ENCODE results near the gene ASPN. TPM values are rescaled to one million over a fixed set of nuclear protein-coding genes. Genes with fewer than 3 reads are reported as not detected.
A peak's percentile ranks its signal among the peaks of the same experiment; 100 is the strongest.

ASPN gene
- polyA plus RNA-seq, 1 donor: 40.3 TPM

- DNase-seq: no peak
- Histone ChIP-seq H3K9me3 (ENCODE audit: control insufficient read depth, low read depth, low read length) (no peaks in the 10 kb centered on the region), H3K36me3 (ENCODE audit: control insufficient read depth, insufficient read depth, low read length) (no peaks in the 10 kb centered on the region), H3K27me3 (ENCODE audit: control insufficient read depth, insufficient read depth, low read length) (no peaks in the 10 kb centered on the region), H3K27ac (ENCODE audit: low read length) (no peak overlapping the region), H3K4me1 (ENCODE audit: control insufficient read depth, insufficient read depth, low read length) (peaks cover 11% of the 10 kb centered on the region), H3K4me3 (ENCODE audit: low read length) (no peak overlapping the region)
- WGBS (ENCODE audit: insufficient coverage, low lambda C conversion rate): no CpG with 5 or more reads among the region's 2 CpGs
Measured at GRCh38 chr9:92507005-92507404, 24.7 kb upstream of the ASPN start.

- no peak overlapping the region for H3K4me3 ChIP-seq (ENCODE audit: low read length)
- H3K27ac ChIP-seq (ENCODE audit: low read length): peak overlapping the region; percentile 9
- H3K4me1 ChIP-seq (ENCODE audit: control insufficient read depth, insufficient read depth, low read length): peaks cover 11% of the 10 kb centered on the region
- H3K36me3 ChIP-seq (ENCODE audit: control insufficient read depth, insufficient read depth, low read length): no peaks in the 10 kb centered on the region
- no peaks in the 10 kb centered on the region for H3K27me3 ChIP-seq (ENCODE audit: control insufficient read depth, insufficient read depth, low read length)
- peak in 1 of 2 donors; percentile 15 for DNase-seq
- H3K9me3 ChIP-seq (ENCODE audit: control insufficient read depth, low read depth, low read length): no peaks in the 10 kb centered on the region
- WGBS (ENCODE audit: insufficient coverage, low lambda C conversion rate): 96% methylated on average over 3 of the region's 3 CpGs
Measured at GRCh38 chr9:92506184-92506857, 24.0 kb upstream of the ASPN start.

- no CpG with 5 or more reads among the region's 2 CpGs for WGBS (ENCODE audit: insufficient coverage, low lambda C conversion rate)
- Histone ChIP-seq H3K36me3 (ENCODE audit: control insufficient read depth, insufficient read depth, low read length) (no peaks in the 10 kb centered on the region), H3K27me3 (ENCODE audit: control insufficient read depth, insufficient read depth, low read length) (no peaks in the 10 kb centered on the region), H3K4me1 (ENCODE audit: control insufficient read depth, insufficient read depth, low read length) (peaks cover 11% of the 10 kb centered on the region), H3K27ac (ENCODE audit: low read length) (no peak overlapping the region), H3K4me3 (ENCODE audit: low read length) (no peak overlapping the region), H3K9me3 (ENCODE audit: control insufficient read depth, low read depth, low read length) (no peaks in the 10 kb centered on the region)
- no peak for DNase-seq
Measured at GRCh38 chr9:92504881-92505280, 22.6 kb upstream of the ASPN start.

GRCh38 chr9:92503156-92503555 is 20.9 kb upstream of the ASPN start:
- Histone ChIP-seq H3K9me3 (ENCODE audit: control insufficient read depth, low read depth, low read length) (no peaks in the 10 kb centered on the region), H3K4me1 (ENCODE audit: control insufficient read depth, insufficient read depth, low read length) (peaks cover 8% of the 10 kb centered on the region)
- 100% methylated on average over 1 of the region's 2 CpGs for WGBS (ENCODE audit: insufficient coverage, low lambda C conversion rate)

GRCh38 chr9:92501671-92502393 is 19.5 kb upstream of the ASPN start:
- no peaks in the 10 kb centered on the region for H3K9me3 ChIP-seq (ENCODE audit: control insufficient read depth, low read depth, low read length)
- H3K4me3 ChIP-seq (ENCODE audit: low read length): no peak overlapping the region
- no peaks in the 10 kb centered on the region for H3K4me1 ChIP-seq (ENCODE audit: control insufficient read depth, insufficient read depth, low read length)
- no peaks in the 10 kb centered on the region for H3K36me3 ChIP-seq (ENCODE audit: control insufficient read depth, insufficient read depth, low read length)
- peak; percentile 44 to 50 for DNase-seq
- 80% methylated on average over 1 of the region's 5 CpGs for WGBS (ENCODE audit: insufficient coverage, low lambda C conversion rate)
- H3K27me3 ChIP-seq (ENCODE audit: control insufficient read depth, insufficient read depth, low read length): no peaks in the 10 kb centered on the region
- no peak overlapping the region for H3K27ac ChIP-seq (ENCODE audit: low read length)

More at GRCh38 chr9:92503156-92503555, 20.9 kb upstream of the ASPN start:
- Histone ChIP-seq H3K27ac (ENCODE audit: low read length) (no peak overlapping the region), H3K36me3 (ENCODE audit: control insufficient read depth, insufficient read depth, low read length) (no peaks in the 10 kb centered on the region), H3K4me3 (ENCODE audit: low read length) (no peak overlapping the region), H3K27me3 (ENCODE audit: control insufficient read depth, insufficient read depth, low read length) (no peaks in the 10 kb centered on the region)
- no peak for DNase-seq

GRCh38 chr9:92500725-92501124 is 18.4 kb upstream of the ASPN start:
- DNase-seq: no peak
- 100% methylated on average over 2 of the region's 5 CpGs for WGBS (ENCODE audit: insufficient coverage, low lambda C conversion rate)
- Histone ChIP-seq H3K4me1 (ENCODE audit: control insufficient read depth, insufficient read depth, low read length) (no peaks in the 10 kb centered on the region), H3K4me3 (ENCODE audit: low read length) (no peak overlapping the region), H3K27ac (ENCODE audit: low read length) (no peak overlapping the region), H3K9me3 (ENCODE audit: control insufficient read depth, low read depth, low read length) (no peaks in the 10 kb centered on the region), H3K36me3 (ENCODE audit: control insufficient read depth, insufficient read depth, low read length) (no peaks in the 10 kb centered on the region), H3K27me3 (ENCODE audit: control insufficient read depth, insufficient read depth, low read length) (no peaks in the 10 kb centered on the region)

GRCh38 chr9:92499701-92500100 is 17.4 kb upstream of the ASPN start:
- Histone ChIP-seq H3K4me3 (ENCODE audit: low read length) (no peak overlapping the region), H3K9me3 (ENCODE audit: control insufficient read depth, low read depth, low read length) (no peaks in the 10 kb centered on the region), H3K27me3 (ENCODE audit: control insufficient read depth, insufficient read depth, low read length) (no peaks in the 10 kb centered on the region), H3K4me1 (ENCODE audit: control insufficient read depth, insufficient read depth, low read length) (no peaks in the 10 kb centered on the region), H3K36me3 (ENCODE audit: control insufficient read depth, insufficient read depth, low read length) (no peaks in the 10 kb centered on the region), H3K27ac (ENCODE audit: low read length) (no peak overlapping the region)
- 40% methylated on average over 2 of the region's 2 CpGs for WGBS (ENCODE audit: insufficient coverage, low lambda C conversion rate)
- DNase-seq: no peak

GRCh38 chr9:92496396-92497176 is 14.3 kb upstream of the ASPN start:
- Histone ChIP-seq H3K4me1 (ENCODE audit: control insufficient read depth, insufficient read depth, low read length) (no peaks in the 10 kb centered on the region), H3K36me3 (ENCODE audit: control insufficient read depth, insufficient read depth, low read length) (no peaks in the 10 kb centered on the region), H3K27me3 (ENCODE audit: control insufficient read depth, insufficient read depth, low read length) (no peaks in the 10 kb centered on the region), H3K4me3 (ENCODE audit: low read length) (no peak overlapping the region), H3K27ac (ENCODE audit: low read length) (no peak overlapping the region), H3K9me3 (ENCODE audit: control insufficient read depth, low read depth, low read length) (no peaks in the 10 kb centered on the region)
- WGBS (ENCODE audit: insufficient coverage, low lambda C conversion rate): 90% methylated on average over 4 of the region's 5 CpGs
- no peak for DNase-seq

- no peaks in the 10 kb centered on the region for H3K36me3 ChIP-seq (ENCODE audit: control insufficient read depth, insufficient read depth, low read length)
- WGBS (ENCODE audit: insufficient coverage, low lambda C conversion rate): no CpG with 5 or more reads among the region's 2 CpGs
- H3K4me3 ChIP-seq (ENCODE audit: low read length): no peak overlapping the region
- H3K4me1 ChIP-seq (ENCODE audit: control insufficient read depth, insufficient read depth, low read length): no peaks in the 10 kb centered on the region
- no peaks in the 10 kb centered on the region for H3K9me3 ChIP-seq (ENCODE audit: control insufficient read depth, low read depth, low read length)
- no peaks in the 10 kb centered on the region for H3K27me3 ChIP-seq (ENCODE audit: control insufficient read depth, insufficient read depth, low read length)
- H3K27ac ChIP-seq (ENCODE audit: low read length): no peak overlapping the region
- no peak for DNase-seq
Measured at GRCh38 chr9:92494856-92495255, 12.6 kb upstream of the ASPN start.

- DNase-seq: no peak
- H3K27ac ChIP-seq (ENCODE audit: low read length): no peak overlapping the region
- WGBS (ENCODE audit: insufficient coverage, low lambda C conversion rate): no CpG with 5 or more reads among the region's 9 CpGs
Measured at GRCh38 chr9:92493749-92494387, 11.6 kb upstream of the ASPN start.

More at GRCh38 chr9:92493749-92494387, 11.6 kb upstream of the ASPN start:
- Histone ChIP-seq H3K27me3 (ENCODE audit: control insufficient read depth, insufficient read depth, low read length) (no peaks in the 10 kb centered on the region), H3K36me3 (ENCODE audit: control insufficient read depth, insufficient read depth, low read length) (no peaks in the 10 kb centered on the region), H3K9me3 (ENCODE audit: control insufficient read depth, low read depth, low read length) (no peaks in the 10 kb centered on the region), H3K4me1 (ENCODE audit: control insufficient read depth, insufficient read depth, low read length) (no peaks in the 10 kb centered on the region), H3K4me3 (ENCODE audit: low read length) (no peak overlapping the region)
